ENCODE data around the gene PHAX.
"Not testable (repeated sequence)": the region's sequence is repeated elsewhere in the genome, so short reads cannot be mapped to it uniquely, and the experiment has no call there.

The PHAX gene

DNA sequence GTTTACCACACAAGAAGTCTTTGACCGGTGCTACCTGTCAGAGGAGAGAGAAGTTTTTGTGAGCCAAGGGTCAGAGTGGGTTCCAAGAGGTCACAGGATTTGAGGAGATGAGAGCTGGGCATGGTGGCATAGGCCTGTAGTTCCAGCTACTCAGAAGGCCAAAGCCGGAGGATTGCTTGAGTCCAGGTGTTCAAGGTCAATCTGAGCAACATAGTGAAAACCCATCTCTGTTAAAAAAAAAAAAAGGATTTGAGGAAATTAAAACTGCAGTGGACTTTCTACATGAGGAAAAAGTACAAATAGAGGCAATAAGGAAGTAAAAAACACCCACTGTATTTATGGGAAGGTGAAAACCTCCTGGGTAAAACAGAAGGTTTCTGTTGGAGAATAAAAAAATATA lies 63.8 kb downstream of the PHAX start:
- ATAC-seq: no peak
- peaks cover 6% of the 10 kb centered on the region for H3K4me1 Mint-ChIP-seq
- H3K9me3 Mint-ChIP-seq: no peaks in the 10 kb centered on the region
- H3K4me3 Mint-ChIP-seq: no peak overlapping the region
- H3K27ac Mint-ChIP-seq: no peak overlapping the region
- H3K36me3 Mint-ChIP-seq: no peaks in the 10 kb centered on the region
- no peak for DNase-seq (ENCODE audit: low spot score in 2 of 2)

DNA sequence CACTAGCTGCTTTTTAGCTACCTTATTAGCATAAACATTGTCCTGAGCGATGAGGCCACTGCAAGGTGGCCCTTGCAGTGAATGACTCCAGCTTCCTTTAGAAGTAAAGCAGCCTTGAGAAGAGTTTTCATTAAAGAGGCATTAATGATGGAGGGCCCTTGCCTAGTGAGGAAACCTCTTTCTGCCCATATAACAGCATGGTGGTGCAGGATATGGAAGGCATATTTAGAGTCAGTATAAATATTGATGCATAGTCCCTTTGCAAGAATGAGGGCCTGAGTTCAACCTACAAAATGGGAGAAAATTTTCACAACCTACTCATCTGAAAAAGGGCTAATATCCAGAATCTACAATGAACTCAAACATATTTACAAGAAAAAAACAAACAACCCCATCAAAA lies 69.4 kb downstream of the PHAX start:
- not testable (repeated sequence) for H3K27ac Mint-ChIP-seq

DNA sequence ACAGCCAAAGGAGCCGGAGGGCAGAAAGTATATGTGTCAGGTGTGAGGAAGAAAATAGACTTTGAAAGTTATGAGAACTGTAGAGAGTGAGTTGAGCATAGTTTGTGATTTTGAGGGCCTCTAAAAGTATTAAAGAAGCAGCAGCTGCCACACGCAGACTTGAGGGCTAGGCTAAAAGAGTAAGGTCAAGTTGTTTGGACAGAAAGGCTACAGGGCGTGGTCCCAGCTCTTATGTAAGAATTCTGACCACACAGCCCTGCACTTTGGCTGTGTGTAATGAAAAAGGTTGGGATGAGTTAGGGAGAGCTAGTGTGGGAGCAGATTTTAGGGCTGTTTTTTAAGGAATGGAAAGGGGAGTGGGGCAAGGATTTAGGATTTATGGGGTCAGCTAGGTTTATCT lies 70.9 kb downstream of the PHAX start:
- not testable (repeated sequence) for H3K27ac Mint-ChIP-seq; ATAC-seq; H3K4me1 Mint-ChIP-seq; H3K9me3 Mint-ChIP-seq; H3K36me3 Mint-ChIP-seq; DNase-seq (ENCODE audit: low spot score in 2 of 2); H3K4me3 Mint-ChIP-seq

More for the DNA sequence above, 69.4 kb downstream of the PHAX start:
- not testable (repeated sequence) for H3K4me3 Mint-ChIP-seq; DNase-seq (ENCODE audit: low spot score in 2 of 2); H3K4me1 Mint-ChIP-seq; ATAC-seq; H3K9me3 Mint-ChIP-seq; H3K36me3 Mint-ChIP-seq

DNA sequence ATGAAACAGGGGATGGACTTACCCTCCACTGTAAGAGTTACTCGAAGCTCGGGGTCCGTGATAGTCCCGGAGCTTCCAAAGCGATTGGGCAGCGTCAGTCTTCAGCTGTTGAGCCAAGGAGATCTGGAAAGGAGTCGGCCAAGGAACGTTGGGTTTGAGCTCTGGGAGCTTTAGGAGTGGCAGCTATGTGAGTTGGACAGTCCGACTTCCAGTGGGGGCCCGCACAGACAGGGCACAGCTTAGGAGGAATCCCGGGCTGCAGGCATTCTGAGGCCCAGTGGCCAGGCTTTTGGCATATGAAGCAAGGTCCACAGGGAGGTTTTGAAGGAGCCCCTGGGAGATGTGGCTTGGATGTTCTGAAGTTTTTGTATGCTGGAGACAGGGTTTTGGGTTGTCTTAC lies 72.7 kb downstream of the PHAX start:
- H3K36me3 Mint-ChIP-seq: no peaks in the 10 kb centered on the region
- no peak overlapping the region for H3K27ac Mint-ChIP-seq
- H3K4me3 Mint-ChIP-seq: no peak overlapping the region
- DNase-seq (ENCODE audit: low spot score in 2 of 2) (no peak), ATAC-seq (no peak)
- H3K9me3 Mint-ChIP-seq: peaks cover 7% of the 10 kb centered on the region
- peaks cover 6% of the 10 kb centered on the region for H3K4me1 Mint-ChIP-seq

DNA sequence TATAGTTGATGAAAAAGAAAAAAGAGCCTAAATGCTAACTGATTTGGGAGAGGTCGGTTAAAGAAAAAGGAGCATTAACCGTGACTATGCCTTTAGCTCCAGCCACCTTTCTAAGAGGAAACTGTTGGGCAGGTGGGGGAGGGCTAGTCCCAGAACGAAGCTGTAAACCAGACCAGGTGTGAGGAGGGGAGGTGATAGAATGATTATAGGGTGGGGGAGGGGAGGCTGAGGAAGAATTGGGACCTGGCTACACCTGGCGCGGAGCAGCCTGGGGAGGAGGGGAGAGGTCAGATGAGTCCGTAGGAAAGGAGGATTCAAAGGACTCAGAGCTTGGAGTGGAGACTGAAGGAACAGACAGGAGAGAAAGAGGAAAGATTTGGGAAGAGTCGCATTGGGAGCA lies 73.4 kb downstream of the PHAX start:
- no peak for DNase-seq (ENCODE audit: low spot score in 2 of 2)
- Mint-ChIP-seq H3K36me3 (no peaks in the 10 kb centered on the region), H3K9me3 (peaks cover 7% of the 10 kb centered on the region), H3K27ac (no peak overlapping the region), H3K4me1 (peaks cover 6% of the 10 kb centered on the region), H3K4me3 (no peak overlapping the region)
- no peak for ATAC-seq

DNA sequence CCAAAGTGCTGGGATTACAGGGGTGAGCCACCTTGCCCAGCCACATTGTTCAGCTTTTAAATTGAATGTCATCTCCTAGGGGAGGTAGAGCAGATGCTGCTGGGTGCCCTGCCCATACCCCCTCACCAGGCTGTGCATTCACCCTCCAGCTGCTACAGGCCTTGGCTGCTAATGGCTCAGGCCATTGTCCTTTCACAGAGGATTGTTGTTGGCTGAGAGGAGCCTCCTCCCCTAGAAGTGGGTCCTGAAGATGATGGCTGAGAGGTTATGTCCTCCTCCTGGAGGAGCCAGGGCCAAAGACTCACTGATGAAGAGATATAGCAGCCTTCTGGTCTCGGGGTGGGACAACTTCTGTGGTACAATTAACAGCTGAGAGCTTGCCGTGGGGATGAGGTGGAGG lies 74.6 kb downstream of the PHAX start:
- no peak for ATAC-seq
- no peaks in the 10 kb centered on the region for H3K36me3 Mint-ChIP-seq
- DNase-seq (ENCODE audit: low spot score in 2 of 2): no peak
- peaks cover 6% of the 10 kb centered on the region for H3K4me1 Mint-ChIP-seq
- peaks cover 7% of the 10 kb centered on the region for H3K9me3 Mint-ChIP-seq
- no peak overlapping the region for H3K4me3 Mint-ChIP-seq
- H3K27ac Mint-ChIP-seq: no peak overlapping the region

DNA sequence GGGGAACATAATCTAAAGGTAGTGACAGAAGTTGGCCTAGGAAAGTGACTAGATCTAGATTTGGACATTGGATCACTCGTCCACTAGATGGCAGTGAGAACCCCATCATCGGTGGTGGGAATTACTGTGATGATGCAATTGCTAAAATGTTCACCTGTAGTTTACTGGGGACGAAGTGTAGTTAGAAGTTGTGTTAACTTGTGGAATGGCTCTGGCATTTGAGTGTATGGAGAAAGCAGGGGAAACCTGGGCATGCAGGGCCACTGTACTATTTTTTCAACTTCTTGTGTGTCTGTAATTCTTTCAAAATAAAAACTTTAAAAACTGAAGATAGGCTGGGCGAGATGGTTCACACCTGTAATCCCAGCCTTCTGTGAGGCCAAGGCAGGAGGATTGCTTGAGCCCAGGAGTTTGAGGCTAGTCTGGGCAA lies 75.5 kb downstream of the PHAX start:
- DNase-seq (ENCODE audit: low spot score in 2 of 2): peak; percentile 41 to 76
- Mint-ChIP-seq H3K4me3 (no peak overlapping the region), H3K27ac (peak overlapping the region; percentile 4), H3K9me3 (peaks cover 6% of the 10 kb centered on the region), H3K36me3 (no peaks in the 10 kb centered on the region), H3K4me1 (peaks cover 6% of the 10 kb centered on the region)
- ATAC-seq: peak; percentile 81
